Stimulated activated CD8-positive, alpha-beta memory T cell treated with anti-CD3 and anti-CD28 coated beads, Interleukin-2, amount 100 ng/mL, for 48 hours (primary cell): ENCODE data around the gene ARHGAP6.
"Not testable (repeated sequence)": the region's sequence is repeated elsewhere in the genome, so short reads cannot be mapped to it uniquely, and the experiment has no call there.

ENCODE experiments used
- DNase-seq, 2 donors: peaks; one replicate each; pipeline ENCODE4 v3.0.0-alpha.2; 2020; ENCODE audit warnings: low read depth in 2 of 2

ARHGAP6 gene

DNA sequence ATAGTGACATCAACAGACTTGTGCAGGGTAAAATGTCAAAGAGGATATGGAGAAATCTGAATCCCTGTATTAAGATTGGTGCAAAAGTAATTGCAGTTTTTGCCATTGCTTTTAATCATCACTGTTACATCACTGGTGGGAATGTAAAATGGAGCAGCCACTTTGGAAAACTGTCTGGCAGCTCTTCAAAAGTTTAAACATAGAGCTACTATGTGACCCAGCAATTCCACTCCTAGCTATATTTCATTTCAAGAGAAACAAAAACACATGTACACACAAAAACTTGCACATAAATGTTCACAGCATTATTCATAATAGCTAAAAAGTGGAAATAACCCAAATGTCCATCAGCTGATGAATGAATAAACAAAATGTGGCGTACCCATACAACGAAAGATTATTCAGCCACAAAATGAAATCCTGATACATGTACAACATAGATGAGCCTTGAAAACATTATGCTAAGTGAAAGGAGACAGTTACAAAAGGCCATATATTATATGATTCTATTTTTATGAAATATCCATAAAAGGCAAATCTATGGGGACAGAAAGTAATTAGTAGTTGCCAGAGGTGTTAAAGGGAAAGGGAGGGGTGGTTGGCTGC lies 266.1 kb downstream of the ARHGAP6 start:
- no peak for DNase-seq

DNA sequence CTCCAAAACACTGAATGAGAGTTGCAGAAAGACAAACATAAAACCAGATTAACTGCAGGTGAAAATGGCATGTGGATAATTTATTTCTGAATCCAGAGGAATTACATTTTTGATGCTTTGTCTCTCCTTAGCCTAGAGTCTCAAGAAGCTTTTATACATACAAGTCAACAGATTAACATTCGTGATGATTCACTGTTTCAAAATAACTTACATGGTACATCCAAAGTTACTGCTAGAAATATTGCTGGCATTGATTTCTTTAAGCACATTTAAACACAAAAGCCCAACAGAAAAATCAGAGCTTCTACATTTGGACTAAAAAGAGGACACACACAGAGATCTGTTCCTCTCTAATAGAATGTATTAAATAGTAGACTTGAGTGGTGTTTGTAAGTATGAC lies 266.9 kb downstream of the ARHGAP6 start:
- DNase-seq: no peak

DNA sequence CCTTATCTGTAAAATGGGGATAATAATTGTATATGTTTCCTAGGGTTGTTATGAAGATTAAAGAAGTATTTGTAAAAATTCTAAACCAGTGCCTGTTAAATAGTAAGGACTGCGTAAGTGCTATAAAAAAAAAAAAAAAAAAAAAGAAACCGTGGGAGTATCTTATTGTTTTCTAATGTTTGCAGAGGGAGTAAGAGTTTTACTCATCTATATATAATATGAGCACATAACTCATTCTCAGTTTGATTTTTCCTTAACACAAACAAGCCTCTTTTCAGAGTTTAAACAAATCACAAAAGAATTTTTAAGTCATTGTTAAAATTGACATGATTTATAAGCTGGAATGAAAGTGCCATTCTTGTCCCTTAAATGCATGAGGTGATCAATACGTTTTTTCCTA lies 267.6 kb downstream of the ARHGAP6 start:
- DNase-seq: no peak

DNA sequence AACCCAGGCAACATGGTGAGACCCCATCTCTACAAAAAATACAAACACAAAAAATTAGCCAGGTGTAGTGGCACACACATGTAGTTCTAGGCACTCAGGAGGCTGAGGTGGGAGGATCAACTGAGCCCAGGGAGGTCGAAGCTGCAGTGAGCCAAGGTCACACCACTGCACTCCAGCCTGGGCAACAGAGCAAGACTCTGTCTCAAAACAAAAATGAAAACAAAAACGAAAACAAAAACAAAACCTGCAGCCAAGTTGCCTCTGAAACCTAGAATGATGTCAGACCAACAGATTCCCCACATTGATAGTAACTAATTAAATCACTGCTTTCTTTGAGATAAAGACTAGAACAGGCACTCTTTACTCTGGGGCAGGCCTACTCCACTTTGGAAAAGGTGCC lies 268.0 kb downstream of the ARHGAP6 start:
- DNase-seq: no peak

GRCh38 chrX:11395859-11396258 lies 269.9 kb downstream of the ARHGAP6 start:
- DNase-seq: no peak

GRCh38 chrX:11393949-11394654 lies 271.6 kb downstream of the ARHGAP6 start:
- no peak for DNase-seq

DNA sequence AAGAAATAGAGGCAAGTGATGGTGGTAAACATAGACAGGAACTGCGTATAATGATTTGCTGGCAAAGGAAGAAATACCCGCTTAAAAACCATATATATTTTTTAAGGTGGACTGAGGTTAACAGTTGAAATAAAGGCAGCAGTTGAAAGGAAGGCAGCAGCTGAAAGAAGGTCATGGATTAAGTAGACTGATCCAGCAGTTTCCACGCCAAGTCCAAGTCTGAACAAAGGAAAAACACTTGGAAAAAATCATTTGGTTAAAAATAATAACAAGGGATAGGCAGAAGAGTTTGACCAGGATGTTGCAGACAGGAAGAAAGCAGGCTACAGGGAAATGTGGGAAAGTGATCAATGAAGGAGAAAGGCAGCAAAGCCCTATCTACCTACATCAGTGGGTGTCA lies 278.9 kb downstream of the ARHGAP6 start:
- no peak for DNase-seq

DNA sequence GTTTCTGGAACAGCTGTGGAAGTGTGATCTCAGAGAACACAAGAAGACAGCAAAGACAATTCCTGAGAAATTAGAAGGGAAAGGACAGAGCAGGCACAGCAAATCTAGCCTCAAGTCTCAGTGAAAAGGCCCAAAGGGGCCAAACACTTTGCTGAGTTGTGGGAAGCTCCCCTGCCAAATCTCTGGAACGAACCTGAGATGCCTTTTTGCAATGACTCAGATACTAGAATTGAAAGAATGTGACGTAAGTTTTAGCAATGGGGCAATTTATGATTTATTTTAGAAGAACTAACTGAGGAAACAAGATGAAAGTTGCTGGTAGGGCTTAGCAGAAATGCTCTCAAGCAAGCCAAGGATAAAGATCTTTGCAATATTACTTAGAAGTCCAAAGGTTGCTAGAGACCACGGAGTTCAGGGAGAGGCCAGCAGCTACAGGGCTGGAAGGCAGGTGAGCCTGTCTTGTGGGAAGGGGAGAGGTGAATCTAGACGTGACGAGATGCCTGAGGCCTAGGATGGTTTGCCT lies 279.7 kb downstream of the ARHGAP6 start:
- DNase-seq: no peak

DNA sequence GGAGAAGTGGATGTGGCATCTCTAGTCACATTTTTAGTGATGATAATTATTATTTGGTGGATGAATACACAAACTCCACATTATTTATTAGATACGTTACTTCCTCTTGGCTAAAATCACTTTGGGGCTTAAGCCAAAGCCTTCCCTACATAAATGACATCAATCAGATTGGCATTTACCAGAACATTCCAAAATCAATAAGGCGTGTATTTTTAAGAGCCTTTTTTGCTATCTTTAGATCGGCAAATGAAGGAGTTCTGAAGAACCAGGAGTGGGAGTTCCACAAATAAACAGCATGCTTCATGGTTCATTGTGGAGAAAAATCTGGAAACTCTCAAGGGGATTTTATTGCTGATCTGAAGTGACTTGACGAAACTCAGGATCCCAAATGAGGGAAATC lies 282.8 kb downstream of the ARHGAP6 start:
- no peak for DNase-seq

DNA sequence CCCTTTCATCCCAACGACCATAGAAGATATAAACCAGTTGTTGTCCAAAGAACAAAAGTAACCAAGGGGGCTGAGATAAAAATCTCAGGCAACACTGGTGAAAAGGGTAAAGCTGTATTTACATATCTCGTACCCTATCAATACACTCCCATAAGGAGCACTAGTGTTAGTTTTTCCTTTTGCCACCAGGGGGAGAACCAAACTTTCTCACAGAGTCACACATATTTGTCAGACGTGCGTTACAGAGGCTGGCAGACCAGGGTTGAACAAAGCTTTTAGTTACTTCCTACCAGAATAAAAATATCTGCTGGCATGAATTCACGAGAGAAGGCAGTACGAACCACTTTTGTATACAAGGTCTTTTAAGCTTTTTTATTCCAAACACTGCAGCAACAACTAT lies 284.3 kb downstream of the ARHGAP6 start:
- no peak for DNase-seq

DNA sequence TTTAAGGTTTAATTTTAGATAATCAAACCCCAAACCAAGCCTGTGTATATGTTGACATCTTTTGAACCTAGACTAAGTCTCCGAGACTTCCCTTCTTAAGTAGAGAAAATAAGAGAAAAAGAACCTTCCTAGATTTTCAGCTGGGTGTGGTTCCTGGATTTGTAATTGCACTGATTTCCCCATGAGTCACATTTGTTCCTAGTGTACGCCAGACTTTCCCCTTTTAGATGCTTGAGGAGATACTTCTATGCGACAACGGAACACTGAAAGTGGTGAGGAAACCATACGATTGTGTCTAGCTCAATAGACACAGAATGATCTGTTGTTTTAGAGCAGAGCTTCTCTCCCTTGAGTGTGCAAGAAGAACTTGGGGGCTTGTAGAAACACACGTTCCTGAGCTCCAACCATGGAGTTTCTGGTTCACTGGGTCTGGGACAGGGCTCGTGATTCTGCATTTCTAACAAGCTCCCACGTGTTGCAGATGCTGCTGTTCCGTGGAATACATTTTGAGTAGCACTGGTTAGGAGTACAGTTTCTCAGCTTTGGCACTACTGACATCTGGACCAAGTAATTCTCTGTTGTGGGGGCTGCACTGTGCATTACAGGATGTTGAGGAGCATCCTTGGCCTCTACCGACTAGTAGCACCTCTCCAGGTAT lies 285.4 kb downstream of the ARHGAP6 start:
- no peak for DNase-seq

DNA sequence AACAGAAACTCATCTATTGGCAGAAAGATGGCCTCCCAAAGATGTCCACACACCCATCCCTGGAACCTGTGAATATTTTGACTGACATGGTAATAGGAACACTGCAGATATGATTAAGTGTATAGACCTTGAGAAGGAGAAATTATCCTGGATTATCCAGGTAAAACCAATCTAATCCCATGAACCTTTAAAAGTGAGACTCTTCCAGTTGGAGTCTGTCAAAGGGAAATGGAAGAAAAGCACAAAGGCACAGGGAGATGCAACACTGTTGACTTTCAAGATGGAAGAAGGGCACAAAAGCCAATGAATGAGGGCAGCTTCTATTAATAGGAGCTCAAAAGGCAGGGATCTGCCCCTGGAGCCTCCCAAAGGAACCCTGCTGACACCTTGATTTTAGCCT lies 289.6 kb downstream of the ARHGAP6 start:
- no peak for DNase-seq

GRCh38 chrX:11375614-11376119 lies 290.1 kb downstream of the ARHGAP6 start:
- DNase-seq: no peak

GRCh38 chrX:11374570-11374969 lies 291.1 kb downstream of the ARHGAP6 start:
- DNase-seq: no peak

DNA sequence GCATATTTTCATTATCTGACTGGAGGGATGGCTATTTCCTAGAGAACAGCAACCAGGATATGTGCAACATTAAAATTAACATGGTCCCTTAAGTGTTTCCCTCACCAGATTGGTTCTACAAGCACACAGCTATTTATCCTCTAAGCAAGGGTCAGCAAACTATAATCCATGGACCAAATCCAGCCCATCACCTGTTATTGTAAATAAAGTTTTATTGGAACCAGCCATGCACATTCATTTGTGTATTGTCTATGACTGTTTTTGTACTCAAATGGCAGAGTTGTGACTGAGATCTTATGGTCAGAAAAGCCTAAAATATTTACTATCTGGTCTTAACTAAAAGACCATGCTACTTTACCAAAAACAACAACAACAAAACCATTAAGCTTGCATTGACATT lies 294.6 kb downstream of the ARHGAP6 start:
- no peak for DNase-seq

GRCh38 chrX:11367609-11368430 lies 297.9 kb downstream of the ARHGAP6 start:
- DNase-seq: no peak

GRCh38 chrX:11366998-11367595 lies 298.6 kb downstream of the ARHGAP6 start:
- DNase-seq: no peak

DNA sequence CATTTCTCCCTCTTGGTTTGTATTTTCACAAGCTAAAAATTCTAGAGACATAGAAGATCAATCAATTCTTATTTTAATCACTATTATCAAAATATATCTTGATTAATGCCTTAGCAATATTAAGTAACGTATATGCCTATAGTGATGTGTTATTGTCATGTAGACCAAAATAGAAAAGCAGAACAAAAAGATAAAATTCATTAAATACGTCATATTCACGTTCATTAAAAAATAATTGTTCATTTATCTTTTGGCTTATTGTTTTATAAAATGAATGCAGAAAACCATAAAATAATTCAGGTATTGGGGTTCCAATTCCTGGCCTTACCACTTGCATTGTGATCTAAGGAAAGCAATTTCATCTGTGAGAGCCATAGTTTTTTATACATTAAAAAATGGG lies 300.3 kb downstream of the ARHGAP6 start:
- DNase-seq: no peak

GRCh38 chrX:11364835-11365234 lies 300.9 kb downstream of the ARHGAP6 start:
- no peak for DNase-seq

DNA sequence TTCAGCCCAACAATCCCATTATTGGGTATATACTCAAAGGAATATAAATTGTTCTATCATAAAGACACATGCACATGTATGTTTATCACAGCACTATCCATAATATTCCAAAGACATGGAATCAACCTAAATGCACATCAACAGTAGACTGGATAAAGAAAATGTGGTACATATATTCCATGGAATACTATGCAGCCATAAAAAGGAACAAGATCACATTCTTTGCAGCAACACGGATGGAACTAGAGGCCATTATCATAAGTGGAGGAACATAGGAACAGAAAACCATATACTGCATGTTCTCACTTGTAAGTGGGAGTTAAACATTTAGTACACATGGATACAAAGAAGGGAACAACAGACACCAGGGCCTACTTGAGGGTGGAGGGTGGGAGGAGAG lies 301.9 kb downstream of the ARHGAP6 start:
- DNase-seq: not testable (repeated sequence)

- DNase-seq: no peak
These were observed 302.6 kb downstream of the ARHGAP6 start for GRCh38 chrX:11363069-11363594.
